A673 (cell line): ENCODE data around the gene TMTC2.

ENCODE experiments used
- CTCF ChIP-seq: fragments of 300-800, 200-600 bp; sonication (generic); conservative IDR thresholded peaks from 2 replicates; pipeline ENCODE4 v1.5.1; 2017; ENCODE audit warnings: low read depth, mild to moderate bottlenecking, antibody characterized with exemption, low read length, moderate library complexity, mixed read lengths
- EZH2 ChIP-seq: fragments of 200-600 bp; sonication (generic); IDR thresholded peaks from 2 replicates; pipeline ENCODE4 v1.6.1; 2017; ENCODE audit warnings: borderline replicate concordance, low read depth, mild to moderate bottlenecking, mixed read lengths, antibody characterized with exemption, low read length; ENCODE audit not compliant: poor library complexity, severe bottlenecking

- TF ChIP-seq EZH2 (no peak), CTCF (no peak)
These were observed 3.9 kb upstream of the TMTC2 start for GRCh38 chr12:82682851-82683261.
